Dermis microvascular lymphatic vessel endothelial cell (primary cell): ENCODE data around the gene PPM1B. TPM values are rescaled to one million over a fixed set of nuclear protein-coding genes. Genes with fewer than 3 reads are reported as not detected.
"Not testable (repeated sequence)": the region's sequence is repeated elsewhere in the genome, so short reads cannot be mapped to it uniquely, and the experiment has no call there.

Experiments
- DNase-seq, 2 donors: peaks; one replicate each; pipeline versions ENCODE4 v3.0.0 to v3.0.0-alpha.2; 2010; ENCODE audit warnings: low read depth in 2 of 2
- total RNA-seq: library from RNA; depleted of rRNA; stranded (reverse); fragments of >200 nt; gene quantifications from 2 replicates; pipeline ENCODE4 v1.2.1, GENCODE V29; 2014

The PPM1B gene
- 16.2 and 18.5 TPM in 2 replicates for total RNA-seq

DNA sequence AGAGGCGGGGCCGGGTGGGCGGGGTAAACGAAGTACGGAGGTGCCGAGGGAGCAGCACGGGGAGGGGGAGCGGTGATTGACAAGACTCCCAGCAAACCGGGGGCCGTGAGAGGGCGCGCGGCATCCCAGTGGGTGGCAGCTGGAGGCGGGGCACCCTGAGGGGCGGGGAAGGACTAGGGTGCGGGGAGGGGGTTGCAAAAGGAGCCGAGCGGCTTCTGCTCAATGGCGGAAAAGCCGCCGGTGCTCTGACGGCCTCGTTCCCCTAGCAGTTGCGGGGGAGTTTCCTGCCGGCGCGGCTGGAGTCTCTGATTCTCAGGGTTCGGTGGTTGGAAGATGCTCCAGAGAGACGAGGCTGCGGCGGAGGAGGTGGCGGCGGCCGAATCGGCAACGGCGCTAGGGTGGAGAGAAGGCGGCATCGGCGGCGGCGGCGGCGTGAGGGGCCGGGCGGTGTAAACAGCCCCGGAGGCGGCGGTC lies at the start of gene PPM1B:
TSS of gene PPM1B (plus strand) at position 195 of the 474 bp plus-strand sequence. CDS start 32,325 bp downstream, outside the sequence.
- no peak for DNase-seq

DNA sequence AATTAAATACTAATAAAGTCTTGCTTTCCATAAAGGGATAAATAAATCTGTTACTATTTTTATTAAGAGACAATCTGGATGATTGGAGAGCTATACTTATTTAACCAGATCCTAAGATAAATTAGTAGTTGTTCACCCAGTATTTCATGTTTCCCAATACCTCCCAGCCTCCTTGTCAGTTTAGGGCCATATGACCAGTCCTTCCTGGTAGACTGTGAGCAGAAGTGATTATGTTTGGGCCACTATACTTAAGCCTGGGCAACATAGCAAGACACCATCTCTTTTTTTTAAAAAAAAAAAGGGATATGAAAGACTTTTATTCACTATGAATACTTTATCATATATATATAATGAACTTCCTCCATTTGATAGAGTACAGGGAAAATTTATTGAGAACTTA lies 48.8 kb upstream of the PPM1B start:
- no peak for DNase-seq

- DNase-seq: no peak
These were observed 48.2 kb upstream of the PPM1B start for GRCh38 chr2:44120428-44120827.

DNA sequence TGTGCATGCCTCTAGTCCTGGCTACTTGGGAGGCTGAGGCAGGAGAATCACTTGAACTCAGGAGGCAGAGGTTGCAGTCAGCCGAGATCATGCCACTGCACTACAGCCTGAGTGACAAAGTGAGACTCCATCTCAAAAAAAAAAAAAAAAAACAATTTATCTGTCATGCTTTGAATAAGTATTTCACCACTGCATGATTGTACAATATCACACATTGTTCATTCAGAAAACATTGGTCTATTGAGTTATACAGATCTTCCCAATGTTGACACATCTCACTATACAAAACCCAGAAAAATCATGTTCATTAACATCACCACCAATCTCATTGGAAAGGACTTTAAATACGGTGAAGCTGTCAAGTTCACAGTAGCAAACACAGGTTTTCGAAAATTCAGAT lies 46.8 kb upstream of the PPM1B start:
- DNase-seq: no peak

GRCh38 chr2:44124500-44124899 lies 44.2 kb upstream of the PPM1B start:
- no peak for DNase-seq

- DNase-seq: no peak
These were observed 42.4 kb upstream of the PPM1B start for GRCh38 chr2:44126106-44126797.

DNA sequence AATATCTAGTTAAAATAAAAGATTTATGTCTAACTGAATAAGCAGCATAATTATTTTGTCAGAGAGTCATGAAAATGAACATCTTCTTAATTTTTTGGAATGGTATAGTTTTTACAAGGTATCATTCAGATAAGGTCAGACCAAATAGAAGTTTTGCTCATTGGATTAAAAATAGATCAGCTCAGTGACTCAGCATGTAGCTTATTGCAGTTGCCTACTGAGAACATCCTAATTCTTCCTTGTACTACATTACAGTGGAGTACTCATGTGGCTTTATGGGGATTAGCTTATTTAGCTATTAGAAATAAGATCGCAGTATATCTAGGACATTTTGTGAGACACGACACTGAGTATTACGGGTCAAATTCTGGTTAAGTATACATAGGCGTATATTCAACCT lies 38.2 kb upstream of the PPM1B start:
- DNase-seq: no peak

- no peak for DNase-seq
These were observed 37.5 kb upstream of the PPM1B start for GRCh38 chr2:44131177-44131576.

- not testable (repeated sequence) for DNase-seq
These were observed 35.1 kb upstream of the PPM1B start for GRCh38 chr2:44133602-44134001.

GRCh38 chr2:44134848-44135247 lies 33.8 kb upstream of the PPM1B start:
- DNase-seq: no peak

DNA sequence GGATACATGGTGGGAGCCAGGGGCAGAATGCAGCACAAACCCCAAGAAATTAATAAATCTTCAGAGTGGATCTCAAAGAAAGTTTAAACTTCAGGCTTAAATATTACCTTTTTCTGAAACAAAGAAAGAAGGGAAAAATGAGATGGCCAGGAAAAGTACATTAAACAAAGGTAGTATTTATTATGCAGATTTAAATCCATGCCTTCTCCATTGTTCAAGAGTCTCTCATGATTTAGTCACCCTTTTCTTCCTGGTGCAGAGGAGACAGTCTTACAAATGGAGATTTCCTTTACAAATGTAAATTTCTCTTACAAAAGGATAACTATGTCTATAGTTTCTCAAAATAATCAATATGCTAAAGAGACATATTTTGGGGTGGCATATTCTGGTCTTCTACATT lies 33.4 kb upstream of the PPM1B start:
- DNase-seq: no peak

GRCh38 chr2:44135771-44136170 lies 32.9 kb upstream of the PPM1B start:
- no peak for DNase-seq

GRCh38 chr2:44136252-44136651 lies 32.4 kb upstream of the PPM1B start:
- DNase-seq: no peak

GRCh38 chr2:44137048-44137447 lies 31.6 kb upstream of the PPM1B start:
- DNase-seq: no peak

GRCh38 chr2:44137872-44138551 lies 30.7 kb upstream of the PPM1B start:
- no peak for DNase-seq

GRCh38 chr2:44139741-44140140 lies 28.9 kb upstream of the PPM1B start:
- no peak for DNase-seq

- no peak for DNase-seq
These were observed 26.4 kb upstream of the PPM1B start for GRCh38 chr2:44142306-44142705.

GRCh38 chr2:44143701-44144100 lies 25.0 kb upstream of the PPM1B start:
- no peak for DNase-seq

- DNase-seq: no peak
These were observed 19.7 kb upstream of the PPM1B start for GRCh38 chr2:44148999-44149398.

DNA sequence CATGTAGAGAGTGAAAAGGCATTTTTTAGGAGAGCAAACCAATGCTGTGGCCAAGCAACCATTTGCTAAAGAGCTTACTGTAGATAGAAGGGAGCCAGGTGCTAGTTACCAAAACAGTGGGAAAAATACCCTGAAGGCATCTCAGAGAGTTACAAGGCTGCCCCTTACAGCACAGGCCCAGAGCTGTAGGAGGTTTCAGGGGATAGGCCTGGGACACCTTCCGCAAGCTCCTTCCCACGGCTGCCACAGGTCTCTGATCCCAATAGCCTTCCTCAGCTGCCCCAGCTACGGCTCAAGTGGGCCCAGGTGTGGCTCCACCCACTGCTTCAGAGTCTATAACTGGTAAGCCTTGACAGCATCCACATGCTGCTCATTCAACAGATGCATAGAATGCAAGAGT lies 18.2 kb upstream of the PPM1B start:
- no peak for DNase-seq

DNA sequence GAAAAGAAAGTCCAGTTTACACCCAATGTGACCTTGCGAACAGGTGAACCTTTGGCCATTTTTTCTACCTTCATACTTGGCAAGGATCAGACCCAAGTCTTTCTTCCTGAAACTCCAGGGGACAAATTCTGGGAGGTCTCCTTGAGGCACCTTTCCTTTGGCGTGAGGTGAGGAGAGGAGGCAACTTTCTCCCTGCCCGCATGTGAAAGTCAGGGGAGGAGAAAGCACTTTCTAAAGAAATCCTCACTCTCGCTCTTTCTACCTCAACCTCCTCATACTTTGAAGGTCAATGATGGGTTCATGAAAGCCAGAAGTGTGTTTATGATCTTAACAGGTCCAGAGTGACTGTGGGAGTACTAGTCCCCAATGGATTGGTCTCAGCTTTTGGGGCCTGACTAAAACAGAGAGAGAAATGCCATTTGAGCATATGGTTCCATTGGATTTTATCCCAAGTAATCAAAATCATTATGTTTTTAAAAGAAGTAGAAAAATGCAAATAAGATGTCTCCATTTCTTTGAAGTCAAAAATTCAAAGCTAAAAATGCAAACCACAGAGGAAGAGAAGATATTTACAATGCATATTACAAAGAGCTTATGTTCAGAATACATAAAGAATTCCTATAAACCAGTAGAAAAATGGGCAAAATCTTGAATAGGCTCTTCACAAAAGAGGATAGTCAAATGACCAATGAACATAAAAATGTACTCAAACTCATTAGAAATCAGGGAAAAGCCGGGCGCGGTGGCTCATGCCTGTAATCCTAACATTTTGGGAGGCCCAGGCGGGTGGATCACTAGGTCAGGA lies 15.6 kb upstream of the PPM1B start:
- DNase-seq: no peak
